Fibroblast of skin of right quadriceps (primary cell): ENCODE data around the gene BLCAP.
"Not testable (repeated sequence)": the region's sequence is repeated elsewhere in the genome, so short reads cannot be mapped to it uniquely, and the experiment has no call there.

Experiments used
- DNase-seq: peaks from one replicate; pipeline ENCODE4 v3.0.0-alpha.2; 2013

BLCAP gene

GRCh38 chr20:37513779-37514359 lies 13.8 kb downstream of the BLCAP start:
- no peak for DNase-seq

GRCh38 chr20:37511610-37512275 lies 15.9 kb downstream of the BLCAP start:
- DNase-seq, result peak; percentile 94

GRCh38 chr20:37510226-37510625 lies 17.4 kb downstream of the BLCAP start:
- no peak for DNase-seq

DNA sequence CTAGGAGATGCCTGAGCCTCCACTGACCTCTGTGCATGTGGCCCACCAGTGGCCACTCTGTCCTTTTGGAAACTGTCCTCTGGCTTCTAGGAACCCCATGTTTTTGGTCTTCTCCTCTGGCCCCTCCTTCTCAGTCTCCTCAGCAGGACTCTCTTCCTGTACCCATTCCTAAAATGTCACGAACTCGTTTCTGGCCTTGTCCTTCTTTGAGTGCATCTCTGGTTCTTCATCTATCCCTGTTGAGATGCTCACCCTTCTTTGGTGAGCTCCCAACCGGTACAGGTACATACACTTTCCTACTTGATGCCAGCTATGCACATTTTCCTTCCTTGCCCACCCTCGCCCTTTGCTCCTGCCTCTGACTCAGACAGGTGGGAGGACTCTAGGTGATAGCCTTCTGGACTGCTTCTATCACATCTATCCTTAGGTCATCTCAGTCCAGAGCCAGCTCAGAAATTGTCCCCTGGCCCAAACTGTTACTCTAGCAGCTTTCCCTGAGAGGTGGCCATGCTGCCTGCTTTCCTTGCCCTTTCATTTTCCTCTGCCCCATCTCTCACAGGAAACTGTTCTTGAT lies 21.4 kb downstream of the BLCAP start:
- DNase-seq, result no peak

DNA sequence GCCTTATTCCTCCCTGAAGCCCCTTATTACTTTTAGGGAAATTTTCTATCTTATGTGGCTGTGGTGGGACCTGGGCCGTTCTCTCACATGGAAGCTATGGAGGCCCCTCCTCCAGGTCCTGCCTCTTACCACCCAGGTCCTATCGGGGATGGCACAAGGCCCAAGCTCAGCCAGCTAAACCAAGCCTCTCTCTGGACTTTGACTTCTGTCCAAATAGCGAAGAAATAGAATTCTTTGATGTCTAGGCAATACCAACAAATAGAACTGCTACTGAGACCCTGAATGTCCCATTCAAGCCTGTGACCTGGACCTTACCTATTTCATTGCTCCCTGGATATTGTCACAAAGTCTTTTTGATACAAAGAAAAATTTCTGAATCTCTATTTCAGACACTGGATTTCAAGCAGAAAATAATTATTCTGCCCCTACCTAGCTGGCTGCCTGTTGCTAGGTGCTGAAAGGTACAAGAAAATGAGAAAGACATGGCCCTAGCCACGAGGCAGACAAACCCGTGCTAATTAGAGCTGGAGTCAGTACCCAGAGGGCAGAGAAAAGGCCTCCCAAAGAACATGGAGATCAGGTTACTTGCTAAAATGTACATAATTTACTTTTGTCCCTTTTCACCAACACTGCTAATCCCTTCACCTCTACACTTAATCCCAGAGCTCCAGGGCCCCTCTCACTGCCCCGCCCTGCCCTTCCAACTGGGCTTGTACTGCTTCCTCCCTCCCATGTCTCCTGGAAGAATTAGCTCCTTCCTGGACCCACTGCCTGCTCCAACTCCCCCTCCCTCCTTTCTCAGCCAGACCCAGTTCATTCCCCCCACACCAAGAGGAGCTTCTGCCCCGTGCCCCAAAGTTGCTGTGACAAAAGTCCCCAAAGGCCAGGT lies 22.2 kb downstream of the BLCAP start:
- no peak for DNase-seq

DNA sequence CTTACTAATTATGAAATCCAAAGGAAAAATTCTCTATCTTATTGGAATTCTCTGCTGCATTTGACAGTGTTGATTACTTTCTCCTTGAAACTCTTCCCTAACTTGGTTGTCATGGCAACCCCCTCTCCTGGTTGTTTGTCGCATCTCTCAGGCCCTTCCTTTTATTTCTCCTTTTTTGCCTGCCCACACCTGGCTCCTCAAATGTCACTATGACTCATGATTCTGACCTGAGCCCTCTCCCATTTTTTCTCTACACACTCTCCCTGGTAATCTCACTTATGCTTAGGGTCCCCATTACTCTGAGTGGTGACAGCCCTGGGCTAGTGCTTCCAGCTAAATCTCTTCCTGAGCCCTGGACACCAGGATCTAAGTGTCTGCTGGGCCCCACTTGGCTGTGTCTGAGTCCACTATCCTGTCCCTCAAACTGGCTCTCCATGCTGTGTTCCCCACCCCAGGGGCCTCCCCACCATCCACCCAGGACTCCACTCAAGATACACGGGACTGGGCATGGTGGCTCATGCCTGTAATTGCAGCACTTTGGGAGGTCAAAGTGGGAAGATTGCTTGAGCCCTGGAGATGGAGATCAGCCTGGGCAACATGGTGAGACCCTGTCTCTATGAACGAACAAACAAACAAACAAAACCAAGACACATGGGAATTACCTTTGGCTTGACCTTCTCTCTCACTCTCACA lies 23.1 kb downstream of the BLCAP start:
- no peak for DNase-seq

- no peak for DNase-seq
These were observed 24.3 kb downstream of the BLCAP start for GRCh38 chr20:37503256-37503927.

DNA sequence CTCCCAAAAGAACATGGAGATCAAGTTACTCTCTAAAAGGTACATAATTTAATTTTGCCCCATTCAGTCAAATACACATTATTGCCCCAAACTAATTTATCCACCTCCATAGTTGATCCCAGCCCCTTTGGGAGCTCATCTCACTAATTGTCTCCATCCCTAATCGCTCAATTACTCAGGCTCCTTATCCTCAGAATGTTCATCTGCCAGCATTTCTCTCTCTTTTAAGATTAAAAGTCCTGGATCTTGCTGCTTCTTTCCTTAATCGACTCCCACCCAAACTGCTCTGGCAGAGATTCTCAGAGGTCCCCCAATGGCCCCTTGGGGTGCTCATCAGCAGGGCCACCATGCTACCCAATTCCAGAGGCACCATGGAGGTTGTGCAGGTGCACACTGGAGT lies 25.0 kb downstream of the BLCAP start:
- no peak for DNase-seq

DNA sequence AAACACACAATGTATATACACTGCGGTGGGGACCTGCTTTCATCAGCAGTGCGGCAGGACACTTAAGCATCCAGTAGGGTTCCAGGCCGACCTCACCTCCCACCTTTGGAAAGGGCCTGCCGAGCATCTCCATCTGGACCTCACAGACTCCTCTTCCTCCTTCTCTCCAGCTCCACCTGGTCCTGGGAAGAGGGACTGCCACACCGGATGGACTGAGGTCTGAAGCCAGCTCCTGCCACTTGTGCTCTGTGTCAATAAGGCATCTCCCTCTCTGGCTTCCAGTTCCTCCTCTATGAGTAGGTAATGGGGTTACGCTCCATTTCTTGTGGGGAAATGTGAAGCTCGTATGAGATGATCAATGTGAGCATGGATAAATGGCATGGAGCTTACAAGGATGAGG lies 25.7 kb downstream of the BLCAP start:
- DNase-seq, result no peak

GRCh38 chr20:37500311-37500710 lies 27.4 kb downstream of the BLCAP start:
- no peak for DNase-seq

GRCh38 chr20:37498066-37498665 lies 29.5 kb downstream of the BLCAP start:
- peak; percentile 83 for DNase-seq

DNA sequence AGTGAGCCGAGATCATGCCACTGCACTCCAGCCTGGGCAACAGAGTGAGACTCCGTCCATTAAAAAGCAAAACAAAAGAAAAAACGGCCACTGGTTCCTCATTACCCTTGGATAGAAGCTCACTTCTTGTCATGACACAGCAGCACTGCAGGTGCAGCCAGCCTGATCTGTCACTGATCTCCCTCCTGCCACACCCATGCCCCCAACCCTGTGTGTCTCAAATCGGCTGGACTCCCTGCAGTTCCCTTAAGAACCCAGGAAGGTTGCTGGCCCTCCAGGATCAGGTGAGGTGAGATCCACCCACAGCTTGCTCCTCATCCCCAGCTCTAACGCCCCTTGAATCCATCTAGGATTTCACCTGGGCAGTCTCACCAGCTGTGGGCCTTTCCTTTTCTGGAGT lies 32.9 kb downstream of the BLCAP start:
- DNase-seq, result no peak

DNA sequence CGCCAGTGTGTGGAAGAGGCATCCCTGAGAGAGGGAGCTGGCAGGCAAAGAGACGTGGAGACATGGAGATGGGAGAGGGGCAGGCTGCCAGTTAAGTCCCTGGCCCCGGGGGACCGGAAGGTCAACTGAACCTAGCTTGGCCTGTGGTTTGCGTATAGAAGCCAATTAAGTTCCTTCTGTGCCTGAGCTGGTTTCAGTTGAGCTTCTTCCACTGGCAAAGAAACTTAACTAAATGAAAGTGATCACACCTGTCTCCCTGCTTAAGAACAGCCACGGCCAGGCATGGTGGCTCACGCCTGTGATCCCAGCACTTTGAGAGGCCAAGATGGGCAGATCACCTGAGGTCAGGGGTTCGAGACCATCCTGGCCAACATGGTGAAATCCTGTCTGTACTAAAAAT lies 33.4 kb downstream of the BLCAP start:
- DNase-seq, result no peak

DNA sequence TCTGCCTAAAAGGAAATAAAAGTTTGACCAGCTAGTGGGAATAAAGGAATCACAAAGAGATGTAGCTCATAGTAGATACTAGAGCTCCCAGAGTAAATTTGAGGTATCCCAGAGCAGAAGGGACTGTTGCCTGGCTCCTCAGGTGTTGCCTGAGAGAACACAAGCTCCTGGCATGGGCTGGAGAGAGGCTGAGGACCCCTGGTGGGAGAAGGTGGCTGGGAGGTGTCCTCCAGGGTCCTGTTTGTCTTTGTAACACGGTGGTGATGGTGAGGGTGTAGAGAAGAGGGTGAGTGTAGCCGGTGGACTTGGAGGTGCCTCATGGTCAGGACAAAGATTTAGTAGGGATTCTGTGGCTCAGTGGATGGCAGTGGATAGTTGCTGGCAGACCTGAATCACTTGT lies 34.7 kb downstream of the BLCAP start:
- no peak for DNase-seq

GRCh38 chr20:37492096-37492625 lies 35.5 kb downstream of the BLCAP start:
- DNase-seq, result no peak

GRCh38 chr20:37490663-37491350 lies 36.9 kb downstream of the BLCAP start:
- DNase-seq, result no peak

GRCh38 chr20:37486209-37486608 lies 41.5 kb downstream of the BLCAP start:
- DNase-seq, result not testable (repeated sequence)

DNA sequence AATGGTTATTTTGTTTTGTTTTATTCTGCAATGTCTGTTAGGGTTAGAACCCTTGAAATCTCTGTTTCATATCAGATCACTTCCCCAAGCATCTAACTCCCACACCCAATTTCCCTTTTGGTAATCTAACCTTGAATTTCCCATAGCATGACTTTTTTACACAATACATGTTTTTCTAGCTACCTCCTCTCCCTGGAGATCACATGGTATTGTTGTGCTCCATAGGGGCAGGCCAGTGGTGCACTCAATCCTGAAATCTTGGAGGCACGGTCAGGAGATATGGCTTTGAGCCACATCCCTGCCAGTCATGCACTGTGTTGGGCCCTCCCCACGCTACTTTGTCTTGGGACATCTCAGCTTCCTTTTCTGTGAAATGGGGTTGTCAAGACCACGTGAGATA lies 43.3 kb downstream of the BLCAP start:
- DNase-seq, result no peak

DNA sequence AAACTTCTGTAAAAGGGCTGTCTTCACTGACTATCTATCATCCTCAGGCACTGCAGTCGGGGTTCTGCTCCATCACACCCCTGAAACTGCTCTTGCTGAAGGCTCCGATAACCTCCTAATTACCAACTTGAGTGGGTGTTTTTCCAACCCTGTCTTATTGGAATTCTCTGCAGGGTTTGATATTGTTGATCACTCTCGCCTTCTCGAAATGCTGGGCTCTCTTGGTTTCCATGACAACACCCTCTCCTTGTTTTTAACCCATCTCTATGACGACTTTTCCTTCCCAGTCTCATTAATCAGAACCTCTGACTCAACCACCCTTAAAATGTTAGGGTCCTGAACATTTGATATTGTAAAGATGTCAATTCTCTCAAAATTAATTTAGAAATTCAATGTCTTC lies 46.1 kb downstream of the BLCAP start:
- DNase-seq, result no peak

DNA sequence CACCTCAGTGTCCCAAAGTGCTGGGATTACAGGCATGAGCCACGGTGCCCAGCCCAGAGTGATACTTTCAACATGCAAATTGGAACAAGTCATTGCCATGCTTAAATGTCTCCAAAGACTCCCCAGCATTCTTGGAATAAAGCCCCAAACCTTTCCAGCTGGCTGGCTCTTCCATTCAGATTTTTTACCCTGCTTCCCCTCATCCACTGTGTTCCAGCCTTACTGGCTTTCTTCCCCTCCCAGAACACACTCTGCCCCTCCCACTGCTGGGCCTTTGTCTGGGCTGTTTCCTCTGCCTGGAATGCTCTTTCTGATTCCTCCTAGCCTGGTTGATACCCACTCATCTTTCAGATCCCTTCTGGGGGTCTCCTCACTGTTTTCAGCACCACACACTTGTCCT lies 46.8 kb downstream of the BLCAP start:
- no peak for DNase-seq
